Esophagus muscularis mucosa (tissue), 4 donors: ENCODE results near the gene ANKRD9. TPM values are rescaled to one million over a fixed set of nuclear protein-coding genes. Genes with fewer than 3 reads are reported as not detected.
"Not testable (repeated sequence)": the region's sequence is repeated elsewhere in the genome, so short reads cannot be mapped to it uniquely, and the experiment has no call there.

Source experiments
- DNase-seq: peaks from one replicate; pipeline ENCODE4 v3.0.0-alpha.2; 2017; ENCODE audit errors: extremely low spot score
- H3K27ac ChIP-seq, 4 donors: fragments of 200-600 bp; sonication (generic); replicated peaks in 1 of 4; 1 replicate in 3 of 4; 2 replicates in 1 of 4; pipeline ENCODE4 v1.5.1; 2016 to 2019; ENCODE audit warnings: mild to moderate bottlenecking in 1 of 4
- H3K27me3 ChIP-seq, 4 donors: fragments of 200-600 bp; sonication (generic); one replicate each; pipeline versions ENCODE4 v1.5.1 to v1.6.0; 2016 to 2019
- H3K36me3 ChIP-seq, 4 donors: fragments of 200-600 bp; sonication (generic); one replicate each; pipeline ENCODE4 v1.5.1; 2016 to 2019
- H3K4me1 ChIP-seq, 4 donors: fragments of 200-600 bp; sonication (generic); one replicate each; pipeline ENCODE4 v1.5.1; 2016 to 2019
- H3K4me3 ChIP-seq, 4 donors: fragments of 200-600 bp; sonication (generic); 1 replicate in 2 of 4; 2 replicates in 2 of 4; pipeline ENCODE4 v1.5.1; 2016 to 2019; ENCODE audit warnings: mild to moderate bottlenecking in 4 of 4, moderate library complexity in 1 of 4
- H3K9me3 ChIP-seq, 4 donors: fragments of 200-600 bp; sonication (generic); 1 replicate in 3 of 4; 2 replicates in 1 of 4; pipeline ENCODE4 v1.5.1; 2016 to 2019
- CTCF ChIP-seq, 3 experiments: fragments of 200-600 bp in 2 of 3; fragments of 450-650 bp in 1 of 3; sonication (generic) in 2 of 3; IDR thresholded peaks; one replicate each; pipeline ENCODE4 v1.5.1; 2017 to 2019; ENCODE audit warnings: antibody characterized with exemption in 3 of 3, mild to moderate bottlenecking in 2 of 3, moderate library complexity in 1 of 3
- EP300 ChIP-seq: sonication (generic); formaldehyde crosslinking; IDR thresholded peaks from one replicate; pipeline ENCODE4 v1.6.1; 2017; ENCODE audit warnings: antibody characterized with exemption
- POLR2A ChIP-seq: fragments of 450-650 bp; IDR thresholded peaks from one replicate; pipeline ENCODE4 v1.6.1; 2017; ENCODE audit warnings: antibody characterized with exemption, moderate library complexity, mild to moderate bottlenecking, low read depth
- POLR2AphosphoS5 ChIP-seq, 2 donors: sonication (generic); formaldehyde crosslinking; IDR thresholded peaks; one replicate each; pipeline ENCODE4 v1.6.1; 2017; ENCODE audit warnings: antibody characterized with exemption in 2 of 2
- WGBS: methylation state at CpG from one replicate; pipeline ENCODE4 v1.1.5; 2018; 5-methylcytosine and 5-hydroxymethylcytosine counted together
- intact Hi-C: fragments of 100-400 bp; cut with DNase I; formaldehyde crosslinking; loops from one replicate; pipeline ENCODE4 v1.15.1; 2023
- total RNA-seq, 4 donors: library from RNA; depleted of rRNA; stranded (reverse); fragments of >200 nt; gene quantifications; one replicate each; pipeline versions ENCODE4 v1.1.0 to v1.2.1, GENCODE V29; 2016

Gene ANKRD9
- total RNA-seq, 4 donors from 2014 or later = 33.2 to 74.0 (median 54.2) TPM

GRCh38 chr14:102545461-102546265 lies 36.1 kb upstream of the ANKRD9 start:
- peaks cover 0 to 65% (median 16%) of the 10 kb centered on the region in 4 donors for H3K27me3 ChIP-seq
- 73% methylated on average over 26 of the region's 29 CpGs for WGBS
- no peak for TF ChIP-seq POLR2A
- TF ChIP-seq CTCF (IDR thresholded peaks at IDR 0.05) = no peak
- H3K27ac ChIP-seq = no peak overlapping the region
- H3K9me3 ChIP-seq = no peaks in the 10 kb centered on the region
- no peaks in the 10 kb centered on the region for H3K36me3 ChIP-seq
- DNase-seq = no peak
- intact Hi-C loops = no loop called here
- peaks cover 4 to 21% (median 18%) of the 10 kb centered on the region in 4 donors for H3K4me1 ChIP-seq
- no peak overlapping the region for H3K4me3 ChIP-seq

GRCh38 chr14:102544747-102545460 lies 35.3 kb upstream of the ANKRD9 start:
- H3K36me3 ChIP-seq = no peaks in the 10 kb centered on the region
- no peak overlapping the region for H3K27ac ChIP-seq
- DNase-seq = no peak
- no peaks in the 10 kb centered on the region for H3K9me3 ChIP-seq
- peaks cover 0 to 66% (median 16%) of the 10 kb centered on the region in 4 donors for H3K27me3 ChIP-seq
- 37% methylated on average over 19 of the region's 66 CpGs for WGBS
- TF ChIP-seq CTCF (IDR thresholded peaks at IDR 0.05) = no peak
- TF ChIP-seq EP300 = no peak
- no peak for TF ChIP-seq POLR2A
- no peak for TF ChIP-seq POLR2AphosphoS5 (IDR thresholded peaks at IDR 0.05)
- H3K4me3 ChIP-seq = peak overlapping the region; percentile 11 to 36 (median 24)
- peaks cover 7 to 26% (median 24%) of the 10 kb centered on the region in 4 donors for H3K4me1 ChIP-seq
- intact Hi-C loops = no loop called here

- TF ChIP-seq EP300 (no peak), POLR2A (no peak), POLR2AphosphoS5 (IDR thresholded peaks at IDR 0.05) (no peak)
- peaks cover 0 to 71% (median 16%) of the 10 kb centered on the region in 4 donors for H3K27me3 ChIP-seq
- no peaks in the 10 kb centered on the region for H3K9me3 ChIP-seq
- no peak for DNase-seq
- WGBS = 33% methylated on average over 24 of the region's 43 CpGs
- peak overlapping the region; percentile 11 to 36 (median 24) for H3K4me3 ChIP-seq
- H3K27ac ChIP-seq = no peak overlapping the region
- H3K4me1 ChIP-seq = peaks cover 13 to 31% (median 28%) of the 10 kb centered on the region in 4 donors
- no peaks in the 10 kb centered on the region for H3K36me3 ChIP-seq
- intact Hi-C loops = no loop called here
These were observed 34.6 kb upstream of the ANKRD9 start for GRCh38 chr14:102544046-102544746.

GRCh38 chr14:102541771-102542170 lies 32.2 kb upstream of the ANKRD9 start:
- peaks cover 0 to 74% (median 16%) of the 10 kb centered on the region in 4 donors for H3K27me3 ChIP-seq
- TF ChIP-seq POLR2AphosphoS5 (IDR thresholded peaks at IDR 0.05) (no peak), CTCF (IDR thresholded peaks at IDR 0.05) (no peak), POLR2A (no peak), EP300 (no peak)
- no peaks in the 10 kb centered on the region for H3K36me3 ChIP-seq
- no peak overlapping the region for H3K27ac ChIP-seq
- no peak overlapping the region for H3K4me3 ChIP-seq
- peaks cover 13 to 31% (median 28%) of the 10 kb centered on the region in 4 donors for H3K4me1 ChIP-seq
- H3K9me3 ChIP-seq = no peaks in the 10 kb centered on the region
- no peak for DNase-seq
- intact Hi-C loops = no loop called here
- WGBS = 95% methylated on average over 10 of the region's 10 CpGs

- WGBS = 96% methylated on average over 9 of the region's 14 CpGs
- intact Hi-C loops, H3K27ac ChIP-seq, DNase-seq, H3K9me3 ChIP-seq, H3K4me3 ChIP-seq, H3K36me3 ChIP-seq: not testable (repeated sequence)
- peaks cover 13 to 31% (median 28%) of the 10 kb centered on the region in 4 donors for H3K4me1 ChIP-seq
- peaks cover 0 to 67% (median 16%) of the 10 kb centered on the region in 4 donors for H3K27me3 ChIP-seq
These were observed 31.5 kb upstream of the ANKRD9 start for GRCh38 chr14:102541029-102541491.
